ENCODE data around the gene KIF3C.

DNA sequence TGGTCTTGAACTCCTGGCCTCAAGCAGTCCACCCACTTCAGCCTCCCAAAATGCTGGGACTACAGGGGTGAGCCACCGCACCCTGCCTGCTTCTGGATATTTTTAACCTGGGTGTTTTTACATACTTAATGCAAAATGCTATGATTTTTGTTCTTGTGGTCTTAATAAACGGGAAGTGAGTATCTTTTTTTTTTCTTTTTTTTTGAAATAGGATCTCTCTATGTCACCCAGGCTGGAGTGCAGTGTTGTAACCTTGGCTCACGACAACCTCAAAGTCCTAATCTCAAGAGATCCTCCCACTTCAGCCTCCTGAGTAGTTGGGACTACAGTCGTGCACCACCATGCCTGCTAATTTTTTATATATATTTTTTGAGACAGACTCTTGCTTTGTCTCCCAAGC, 84.8 kb downstream of the KIF3C start:
- TF ChIP-seq CTCF (conservative IDR thresholded peaks at IDR 0.05 in 1 of 2, IDR thresholded peaks at IDR 0.05 in 1 of 2; ENCODE audit: extremely low read depth in 1 of 2, insufficient read depth in 1 of 2, low read depth in 1 of 2, low read length in 2 of 2) = no peak
- TF ChIP-seq EZH2 (IDR thresholded peaks at IDR 0.05; ENCODE audit: borderline replicate concordance, low read length) = no peak
